HCT116 (cell line): ENCODE results near the gene FUT9. TPM values are rescaled to one million over a fixed set of nuclear protein-coding genes. Genes with fewer than 3 reads are reported as not detected.

Experiments used
- ATAC-seq: fragments of 200-7000 bp; cut with Tn5 transposase; 2 replicates; pipeline ENCODE4 v1.9.1; 2020; ENCODE audit warnings: mild to moderate bottlenecking, moderate library complexity
- BruUV-seq: library from RNA; stranded (reverse); fragments of 400-500 nt; replicated peaks from 2 replicates; lab custom pipeline; 2021; lab: Mats Ljungman, UMichigan
- CTCF ChIA-PET: fragments of 300-600 bp; sonication (Branson Sonifier 250); formaldehyde crosslinking; loops from one replicate; lab custom pipeline; 2021; ENCODE audit warnings: antibody characterized with exemption; lab: Charles Lee
- POLR2A ChIA-PET: fragments of 300-600, 350-600 bp; sonication (Branson Sonifier 250); formaldehyde crosslinking; loops from one replicate; lab custom pipeline; 2021; ENCODE audit warnings: antibody characterized with exemption; lab: Charles Lee
- RAD21 ChIA-PET, 2 experiments: fragments of 300-600 bp; sonication (Branson Sonifier 250); formaldehyde crosslinking; loops; one replicate each; lab custom pipeline; 2023; ENCODE audit warnings: low total read pairs in 2 of 2; ENCODE audit not compliant: uncharacterized antibody in 2 of 2, unreplicated experiment in 2 of 2, low non-redundant PET in 1 of 2; lab: Charles Lee
- DNase-seq: peaks from one replicate; pipeline ENCODE4 v3.0.0-alpha.2; 2010; ENCODE audit warnings: low read depth, low spot score
- H2AFZ ChIP-seq: fragments of 200-600 bp; shearing (Covaris generic), sonication (generic); 2 replicates; pipeline ENCODE4 v1.6.1; 2017; ENCODE audit warnings: low read depth, mixed run types, mixed read lengths, antibody characterized with exemption, low read length; ENCODE audit not compliant: poor library complexity, severe bottlenecking
- H3K27ac ChIP-seq: 2 replicates; pipeline ENCODE4 v1.5.1; 2012; ENCODE audit warnings: low read depth, low read length
- H3K27me3 ChIP-seq: fragments of 200-600 bp; sonication (generic); 2 replicates; pipeline ENCODE4 v1.6.1; 2016; ENCODE audit warnings: mixed run types, low read length, mixed read lengths; ENCODE audit not compliant: insufficient read depth
- H3K36me3 ChIP-seq, 2 experiments: fragments of 200-500 bp in 1 of 2; fragments of 200-600 bp in 1 of 2; sonication (Bioruptor generic) in 1 of 2; sonication (generic) in 1 of 2; 2 replicates each; pipeline versions ENCODE4 v1.5.1 to v1.6.1; 2014 to 2016; ENCODE audit warnings: low read length in 2 of 2, inconsistent platforms in 1 of 2, mixed read lengths in 1 of 2, mixed run types in 1 of 2; ENCODE audit not compliant: insufficient read depth in 2 of 2, control insufficient read depth in 1 of 2
- H3K4me1 ChIP-seq, 2 experiments: fragments of 200-600 bp in 1 of 2; sonication (generic) in 1 of 2; 2 replicates each; pipeline versions ENCODE4 v1.5.1 to v1.6.1; 2012 to 2017; ENCODE audit warnings: low read length in 2 of 2, inconsistent platforms in 1 of 2, mild to moderate bottlenecking in 1 of 2, mixed read lengths in 1 of 2, mixed run types in 1 of 2, moderate library complexity in 1 of 2; ENCODE audit not compliant: insufficient read depth in 2 of 2, control insufficient read depth in 1 of 2
- H3K4me2 ChIP-seq: fragments of 200-600 bp; sonication (generic); 2 replicates; pipeline ENCODE4 v1.6.1; 2017; ENCODE audit warnings: mixed run types, low read length, mixed read lengths
- H3K4me3 ChIP-seq, 2 experiments: fragments of 200-600 bp in 1 of 2; sonication (generic) in 1 of 2; replicated peaks in 1 of 2; 2 replicates each; pipeline ENCODE4 v1.5.1; 2011 to 2016; ENCODE audit warnings: low read length in 2 of 2, control low read depth in 1 of 2, low read depth in 1 of 2, mild to moderate bottlenecking in 1 of 2, mixed read lengths in 1 of 2, mixed run types in 1 of 2
- H3K79me2 ChIP-seq: fragments of 200-600 bp; sonication (generic); 2 replicates; pipeline ENCODE4 v1.6.1; 2017; ENCODE audit warnings: mild to moderate bottlenecking, mixed run types, low read length, moderate library complexity, mixed read lengths; ENCODE audit not compliant: insufficient read depth
- H3K9ac ChIP-seq: fragments of 200-600 bp; sonication (generic); 2 replicates; pipeline ENCODE4 v1.6.1; 2016; ENCODE audit warnings: low read length, mixed read lengths
- H3K9me2 ChIP-seq: fragments of 200-600 bp; sonication (generic), shearing (Covaris generic); 2 replicates; pipeline ENCODE4 v1.6.1; 2017; ENCODE audit warnings: mixed run types, mild to moderate bottlenecking, moderate library complexity; ENCODE audit not compliant: insufficient read depth
- H3K9me3 ChIP-seq, 2 experiments: fragments of 200-500 bp in 1 of 2; fragments of 200-600 bp in 1 of 2; sonication (Bioruptor generic) in 1 of 2; sonication (generic) in 1 of 2; 2 replicates each; pipeline ENCODE4 v1.6.1; 2014 to 2017; ENCODE audit warnings: low read length in 2 of 2, mixed read lengths in 2 of 2, inconsistent platforms in 1 of 2, low read depth in 1 of 2, mild to moderate bottlenecking in 1 of 2, mixed run types in 1 of 2, moderate library complexity in 1 of 2; ENCODE audit not compliant: control insufficient read depth in 1 of 2, insufficient read depth in 1 of 2
- H4K20me1 ChIP-seq: fragments of 200-600 bp; sonication (generic), shearing (Covaris generic); 2 replicates; pipeline ENCODE4 v1.6.1; 2017; ENCODE audit warnings: mixed run types, mild to moderate bottlenecking, moderate library complexity; ENCODE audit not compliant: insufficient read depth
- ATF3 ChIP-seq: IDR thresholded peaks from 2 replicates; pipeline ENCODE4 v1.6.1; 2012
- CEBPB ChIP-seq: IDR thresholded peaks from 2 replicates; pipeline ENCODE4 v1.6.1; 2012; ENCODE audit warnings: low read depth
- CTCF ChIP-seq, 3 experiments: fragments of 200-600 bp in 1 of 3; sonication (generic) in 1 of 3; IDR thresholded peaks in 2 of 3; conservative IDR thresholded peaks in 1 of 3; 2 replicates each; pipeline ENCODE4 v1.5.1; 2012 to 2017; ENCODE audit warnings: low read depth in 2 of 3, low read length in 2 of 3, antibody characterized with exemption in 1 of 3, borderline replicate concordance in 1 of 3, control low read depth in 1 of 3, mild to moderate bottlenecking in 1 of 3, mixed read lengths in 1 of 3, mixed run types in 1 of 3, moderate library complexity in 1 of 3; ENCODE audit not compliant: insufficient read depth in 1 of 3
- EGR1 ChIP-seq: IDR thresholded peaks from 2 replicates; pipeline ENCODE4 v1.6.1; 2012; ENCODE audit warnings: low read depth
- EZH2phosphoT487 ChIP-seq: fragments of 200-600 bp; IDR thresholded peaks from 2 replicates; pipeline ENCODE4 v1.6.1; 2018; ENCODE audit warnings: antibody characterized with exemption, borderline replicate concordance
- MAX ChIP-seq: IDR thresholded peaks from 2 replicates; pipeline ENCODE4 v1.6.1; 2012
- REST ChIP-seq: IDR thresholded peaks from 2 replicates; pipeline ENCODE4 v1.6.1; 2012; ENCODE audit warnings: low read depth
- SIN3A ChIP-seq: IDR thresholded peaks from 2 replicates; pipeline ENCODE4 v1.6.1; 2012; ENCODE audit warnings: low read depth
- YY1 ChIP-seq: IDR thresholded peaks from 2 replicates; pipeline ENCODE4 v1.6.1; 2011; ENCODE audit warnings: low read length, low read depth, moderate library complexity, mild to moderate bottlenecking; ENCODE audit not compliant: insufficient replicate concordance; ENCODE audit errors: extremely low read depth
- ZFX ChIP-seq: fragments of 450-650 bp; IDR thresholded peaks from 2 replicates; pipeline ENCODE4 v1.6.1; 2017
- ZNF274 ChIP-seq: fragments of 200-500 bp; sonication (Bioruptor generic); IDR thresholded peaks from 2 replicates; pipeline ENCODE4 v1.6.1; 2014; ENCODE audit warnings: mild to moderate bottlenecking, low read depth, low read length, inconsistent platforms
- intact Hi-C: fragments of 100-400 bp; cut with micrococcal nuclease; formaldehyde crosslinking; loops from 2 replicates; pipeline ENCODE4 v1.10.0; 2022
- total RNA-seq: library from RNA; stranded (reverse); gene quantifications from one replicate; pipeline ENCODE4 v1.2.1, GENCODE V29; 2021; ENCODE audit not compliant: unreplicated experiment

The FUT9 gene
- total RNA-seq, 1 experiment from 2014 or later = not detected

- no peak for ATAC-seq
Observed at GRCh38 chr6:96186516-96187195, 170.9 kb downstream of the FUT9 start.

More at GRCh38 chr6:96186516-96187195, 170.9 kb downstream of the FUT9 start:
- Histone ChIP-seq H3K9ac (no peak overlapping the region), H2AFZ (no peak overlapping the region), H3K4me1 (no peaks in the 10 kb centered on the region), H3K79me2 (no peaks in the 10 kb centered on the region), H3K27me3 (no peaks in the 10 kb centered on the region), H3K9me2 (no peaks in the 10 kb centered on the region), H4K20me1 (no peaks in the 10 kb centered on the region), H3K9me3 (no peaks in the 10 kb centered on the region), H3K36me3 (no peaks in the 10 kb centered on the region), H3K4me2 (no peak overlapping the region), H3K27ac (no peak overlapping the region), H3K4me3 (no peak overlapping the region)
- ChIA-PET POLR2A (no interaction called here), RAD21 (no interaction called here), CTCF (no interaction called here)
- TF ChIP-seq ATF3 (no peak), CEBPB (no peak), CTCF (IDR thresholded peaks at IDR 0.05 in 2 of 3, conservative IDR thresholded peaks at IDR 0.05 in 1 of 3; ENCODE audit: borderline replicate concordance in 1 of 3, insufficient read depth in 1 of 3, low read depth in 2 of 3, low read length in 2 of 3) (no peak), MAX (no peak), EGR1 (no peak), ZNF274 (no peak), YY1 (no peak), REST (no peak), ZFX (no peak), SIN3A (no peak), EZH2phosphoT487 (no peak)
- intact Hi-C loops = no loop called here
- no TSS peak for BruUV-seq
- no peak for DNase-seq
